Upper lobe of left lung (tissue), 6 donors: Measurements from ENCODE around the gene MKI67. TPM values are rescaled to one million over a fixed set of nuclear protein-coding genes. Genes with fewer than 3 reads are reported as not detected.

ENCODE experiments used
- ATAC-seq, 2 donors: fragments of 200-7000 bp; cut with Tn5 transposase; one replicate each; pipeline ENCODE4 v1.9.1; 2022; ENCODE audit warnings: mild to moderate bottlenecking in 2 of 2, moderate library complexity in 2 of 2; ENCODE audit not compliant: low FRiP score in 2 of 2
- DNase-seq, 2 donors: peaks; one replicate each; pipeline ENCODE4 v3.0.0-alpha.2; 2019 to 2020
- H3K27ac ChIP-seq, 4 donors: fragments of 200-600 bp; sonication (generic); one replicate each; pipeline ENCODE4 v1.5.1; 2016 to 2019
- H3K27me3 ChIP-seq, 4 donors: fragments of 200-600 bp; sonication (generic); one replicate each; pipeline ENCODE4 v1.5.1; 2017 to 2019
- H3K36me3 ChIP-seq, 4 donors: fragments of 200-600 bp; sonication (generic); one replicate each; pipeline ENCODE4 v1.5.1; 2016 to 2019
- H3K4me1 ChIP-seq, 4 donors: fragments of 200-600 bp; sonication (generic); one replicate each; pipeline ENCODE4 v1.5.1; 2018 to 2019
- H3K4me3 ChIP-seq, 4 donors: fragments of 200-600 bp; sonication (generic); one replicate each; pipeline ENCODE4 v1.5.1; 2017 to 2019; ENCODE audit warnings: mild to moderate bottlenecking in 2 of 4, moderate library complexity in 1 of 4
- H3K9me3 ChIP-seq, 4 donors: fragments of 200-600 bp; sonication (generic); one replicate each; pipeline ENCODE4 v1.5.1; 2018 to 2019
- EP300 ChIP-seq, 4 donors: sonication (generic); formaldehyde crosslinking; IDR thresholded peaks; one replicate each; pipeline ENCODE4 v1.5.1; 2017; ENCODE audit warnings: antibody characterized with exemption in 4 of 4, control low read depth in 2 of 4
- POLR2A ChIP-seq, 4 donors: fragments of 450-650 bp; IDR thresholded peaks; one replicate each; pipeline ENCODE4 v1.5.1; 2016 to 2017; ENCODE audit warnings: antibody characterized with exemption in 4 of 4, mild to moderate bottlenecking in 2 of 4
- POLR2AphosphoS5 ChIP-seq, 2 donors: sonication (generic); formaldehyde crosslinking; IDR thresholded peaks; one replicate each; pipeline ENCODE4 v1.5.1; 2017; ENCODE audit warnings: antibody characterized with exemption in 2 of 2
- WGBS, 2 donors: methylation state at CpG; one replicate each; pipeline ENCODE4 v1.1.5; 2017 to 2018; 5-methylcytosine and 5-hydroxymethylcytosine counted together
- total RNA-seq, 6 donors: library from RNA; depleted of rRNA in 4 of 6; stranded (reverse); fragments of >200 nt in 4 of 6; gene quantifications; one replicate each; pipeline versions ENCODE4 v1.1.0 to v1.2.1, GENCODE V29; 2016 to 2021
- TF ChIP-seq, protein P1 (sequence below), 6 experiments: fragments of 450-650 bp in 4 of 6; fragments of 200-600 bp in 2 of 6; sonication (generic) in 2 of 6; IDR thresholded peaks; one replicate each; pipeline ENCODE4 v1.5.1; 2016 to 2019; ENCODE audit warnings: antibody characterized with exemption in 6 of 6
- donor health status: DM: no; HTN: no; CAD: no; lungs with moderate emphysema.
- donor health status: DM: no; HTN: yes; CAD: no; lungs with severe emphysema.

MKI67 gene
- total RNA-seq, 6 donors from 2014 or later, result 1.0 to 7.3 (median 5.0) TPM

DNA sequence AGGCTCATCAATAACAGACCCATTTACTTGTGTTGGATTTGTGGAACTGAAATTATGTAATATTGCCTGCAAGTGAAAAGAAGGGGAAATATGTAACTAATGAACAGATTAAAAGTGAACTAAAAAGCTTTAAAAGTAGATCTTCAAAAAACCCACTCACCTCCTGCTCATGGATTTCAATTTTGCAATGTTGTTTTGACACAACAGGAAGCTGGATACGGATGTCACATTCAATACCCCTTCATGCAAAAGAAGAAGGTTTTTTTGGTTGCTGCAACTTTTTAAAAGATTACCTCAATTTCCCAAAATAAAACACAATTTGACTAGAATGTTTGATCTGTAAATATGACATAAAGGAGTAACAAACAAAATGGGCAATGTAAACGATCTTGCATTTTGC is 3.3 kb downstream of the MKI67 start:
- WGBS, 2 donors, result 69 to 74% methylated on average over 2 of the region's 2 CpGs
- Histone ChIP-seq H3K4me1 (peaks cover 12 to 22% (median 15%) of the 10 kb centered on the region in 4 donors), H3K27me3 (peaks cover 0 to 3% (median 0%) of the 10 kb centered on the region in 4 donors), H3K4me3 (no peak overlapping the region), H3K9me3 (no peaks in the 10 kb centered on the region), H3K36me3 (no peaks in the 10 kb centered on the region), H3K27ac (no peak overlapping the region)
- ATAC-seq (no peak), DNase-seq (no peak)
- TF ChIP-seq POLR2A (IDR thresholded peaks at IDR 0.05), result no peak
- TF ChIP-seq POLR2AphosphoS5 (IDR thresholded peaks at IDR 0.05), result no peak

DNA sequence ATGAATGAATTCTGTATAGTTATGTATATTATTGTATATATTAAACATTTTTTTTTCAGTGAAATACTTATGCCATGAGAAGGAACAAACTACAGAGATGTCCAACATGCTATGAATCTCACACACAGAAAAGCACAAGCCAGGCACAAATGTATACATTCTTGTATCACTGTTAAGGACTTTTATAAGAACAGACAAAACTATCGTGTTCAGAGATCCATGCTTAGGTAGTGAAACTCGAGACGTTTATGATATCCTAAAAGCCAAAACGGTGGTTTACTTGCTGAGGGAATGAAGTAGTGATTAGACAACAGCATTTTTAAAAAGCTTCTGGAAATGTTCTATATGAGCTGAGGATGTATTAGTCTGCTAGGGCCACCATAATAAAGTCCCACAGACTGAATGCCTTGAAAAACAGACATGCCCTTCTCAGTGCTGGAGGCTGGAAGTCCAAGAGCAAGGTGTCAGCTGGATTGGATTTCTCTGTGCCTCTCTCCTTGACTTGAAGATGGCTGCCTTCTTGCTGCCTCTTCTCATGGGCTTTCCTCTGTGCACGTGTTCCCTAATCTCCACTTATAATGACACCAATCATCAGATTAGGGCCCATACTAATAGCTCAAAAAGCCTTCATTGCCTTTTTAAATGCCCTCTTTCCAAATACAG is 4.3 kb downstream of the MKI67 start:
- Histone ChIP-seq H3K27ac (no peak overlapping the region), H3K4me3 (no peak overlapping the region), H3K27me3 (peaks cover 0 to 3% (median 0%) of the 10 kb centered on the region in 4 donors), H3K4me1 (peaks cover 12 to 21% (median 15%) of the 10 kb centered on the region in 4 donors), H3K36me3 (no peaks in the 10 kb centered on the region), H3K9me3 (no peaks in the 10 kb centered on the region)
- DNase-seq, result no peak
- TF ChIP-seq POLR2A (IDR thresholded peaks at IDR 0.05), result no peak
- TF ChIP-seq, protein P1, sequence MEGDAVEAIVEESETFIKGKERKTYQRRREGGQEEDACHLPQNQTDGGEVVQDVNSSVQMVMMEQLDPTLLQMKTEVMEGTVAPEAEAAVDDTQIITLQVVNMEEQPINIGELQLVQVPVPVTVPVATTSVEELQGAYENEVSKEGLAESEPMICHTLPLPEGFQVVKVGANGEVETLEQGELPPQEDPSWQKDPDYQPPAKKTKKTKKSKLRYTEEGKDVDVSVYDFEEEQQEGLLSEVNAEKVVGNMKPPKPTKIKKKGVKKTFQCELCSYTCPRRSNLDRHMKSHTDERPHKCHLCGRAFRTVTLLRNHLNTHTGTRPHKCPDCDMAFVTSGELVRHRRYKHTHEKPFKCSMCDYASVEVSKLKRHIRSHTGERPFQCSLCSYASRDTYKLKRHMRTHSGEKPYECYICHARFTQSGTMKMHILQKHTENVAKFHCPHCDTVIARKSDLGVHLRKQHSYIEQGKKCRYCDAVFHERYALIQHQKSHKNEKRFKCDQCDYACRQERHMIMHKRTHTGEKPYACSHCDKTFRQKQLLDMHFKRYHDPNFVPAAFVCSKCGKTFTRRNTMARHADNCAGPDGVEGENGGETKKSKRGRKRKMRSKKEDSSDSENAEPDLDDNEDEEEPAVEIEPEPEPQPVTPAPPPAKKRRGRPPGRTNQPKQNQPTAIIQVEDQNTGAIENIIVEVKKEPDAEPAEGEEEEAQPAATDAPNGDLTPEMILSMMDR (IDR thresholded peaks at IDR 0.05), result no peak
- TF ChIP-seq POLR2AphosphoS5 (IDR thresholded peaks at IDR 0.05), result no peak
- no peak for TF ChIP-seq EP300 (IDR thresholded peaks at IDR 0.05)
- 90 to 96% methylated on average over 5 of the region's 5 CpGs for WGBS, 2 donors
- ATAC-seq, result no peak

DNA sequence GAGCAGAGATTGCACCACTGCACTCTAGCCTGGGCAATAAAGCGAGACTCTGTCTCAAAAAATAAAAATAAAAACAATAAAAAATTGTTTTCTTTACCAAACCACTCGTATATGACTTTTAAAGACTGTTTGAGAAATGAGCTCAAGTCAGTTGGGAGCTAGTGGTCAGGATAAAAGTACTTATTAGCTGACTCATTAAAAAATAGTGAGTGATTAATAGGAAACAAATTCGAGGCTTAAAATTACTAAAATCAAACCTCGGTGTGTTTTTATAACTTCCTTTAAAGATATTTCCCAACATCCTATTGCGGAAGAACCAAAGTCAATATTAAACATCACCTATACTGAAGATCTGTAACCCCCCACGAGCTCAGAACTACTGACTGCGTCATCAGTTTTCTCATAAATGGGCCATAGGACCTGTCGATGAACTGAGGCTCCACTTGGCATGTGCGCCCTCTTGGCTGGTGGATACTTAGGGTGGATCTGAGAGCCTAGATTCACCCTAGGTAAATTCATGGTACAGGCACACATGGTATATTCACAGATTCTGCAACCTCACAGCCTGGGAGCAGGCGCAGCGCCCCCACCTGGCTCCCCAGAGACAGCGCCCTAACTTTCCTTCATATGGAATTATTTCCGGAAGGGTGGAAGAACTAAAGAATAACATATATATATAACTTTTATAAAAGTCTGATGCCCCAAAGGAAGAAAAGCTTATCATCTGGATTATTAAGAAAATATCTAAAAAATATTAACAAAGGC is 9.2 kb downstream of the MKI67 start:
- H3K27me3 ChIP-seq, result no peaks in the 10 kb centered on the region
- H3K9me3 ChIP-seq, result no peaks in the 10 kb centered on the region
- no peak overlapping the region for H3K27ac ChIP-seq
- 85 to 90% methylated on average over 13 of the region's 13 CpGs for WGBS, 2 donors
- DNase-seq (peak in 1 of 2 donors; percentile 10), ATAC-seq (no peak)
- H3K36me3 ChIP-seq, result no peaks in the 10 kb centered on the region
- TF ChIP-seq POLR2AphosphoS5 (IDR thresholded peaks at IDR 0.05) (no peak), POLR2A (IDR thresholded peaks at IDR 0.05) (no peak), EP300 (IDR thresholded peaks at IDR 0.05) (no peak)
- TF ChIP-seq, protein P1 (IDR thresholded peaks at IDR 0.05), result no peak
- no peaks in the 10 kb centered on the region for H3K4me1 ChIP-seq
- H3K4me3 ChIP-seq, result no peak overlapping the region

DNA sequence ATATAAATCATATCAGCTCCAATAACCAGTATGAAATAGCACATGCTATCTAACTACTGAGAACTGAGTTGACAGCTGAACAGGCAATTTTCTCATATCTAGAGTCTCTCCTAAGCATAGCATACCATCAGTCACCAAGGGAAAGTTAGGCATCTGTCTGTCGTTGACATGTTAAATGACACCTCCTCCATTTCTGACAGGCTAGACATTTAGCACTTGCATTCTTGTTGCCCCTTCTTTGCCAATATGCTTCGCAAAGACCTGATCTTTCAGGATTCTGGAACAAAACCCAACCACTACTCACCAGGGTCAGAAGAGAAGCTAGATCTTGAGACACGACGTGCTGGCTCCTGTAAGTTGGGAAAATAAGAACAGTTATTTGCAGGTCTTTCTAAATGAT is 10.0 kb downstream of the MKI67 start:
- DNase-seq, result no peak
- no peak for ATAC-seq
- 85 to 95% methylated on average over 4 of the region's 4 CpGs for WGBS, 2 donors

DNA sequence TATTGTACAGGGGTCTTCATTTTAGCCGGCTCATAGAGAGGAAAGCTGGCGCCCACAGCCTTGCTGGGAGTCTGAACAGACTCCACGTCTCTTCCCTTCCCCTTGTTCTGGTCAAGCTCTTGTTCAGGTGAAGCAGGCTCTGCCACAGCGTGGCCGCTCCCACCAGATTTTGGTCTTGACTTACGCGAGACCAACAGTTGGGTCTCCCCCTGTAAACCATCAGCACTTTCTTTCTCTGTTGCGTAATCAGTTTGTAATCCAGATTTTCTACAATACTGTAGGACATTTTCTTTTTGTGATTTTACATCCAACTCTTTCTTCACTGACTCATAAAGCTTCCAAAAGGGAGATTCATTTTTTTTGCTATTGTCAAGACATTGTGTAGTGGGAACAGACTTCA is 10.9 kb downstream of the MKI67 start:
- no peaks in the 10 kb centered on the region for H3K9me3 ChIP-seq
- no peak overlapping the region for H3K4me3 ChIP-seq
- H3K27ac ChIP-seq, result no peak overlapping the region
- 95 to 97% methylated on average over 8 of the region's 8 CpGs for WGBS, 2 donors
- TF ChIP-seq, protein P1 (IDR thresholded peaks at IDR 0.05), result no peak
- TF ChIP-seq POLR2AphosphoS5 (IDR thresholded peaks at IDR 0.05) (no peak), EP300 (IDR thresholded peaks at IDR 0.05) (no peak), POLR2A (IDR thresholded peaks at IDR 0.05) (no peak)
- H3K27me3 ChIP-seq, result no peaks in the 10 kb centered on the region
- H3K36me3 ChIP-seq, result no peaks in the 10 kb centered on the region
- DNase-seq, result no peak
- H3K4me1 ChIP-seq, result no peaks in the 10 kb centered on the region
- ATAC-seq, result no peak

More for the DNA sequence above, 10.0 kb downstream of the MKI67 start:
- TF ChIP-seq POLR2A (IDR thresholded peaks at IDR 0.05) (no peak), EP300 (IDR thresholded peaks at IDR 0.05) (no peak), POLR2AphosphoS5 (IDR thresholded peaks at IDR 0.05) (no peak)
- TF ChIP-seq, protein P1 (IDR thresholded peaks at IDR 0.05), result no peak
- Histone ChIP-seq H3K9me3 (no peaks in the 10 kb centered on the region), H3K4me3 (no peak overlapping the region), H3K36me3 (no peaks in the 10 kb centered on the region), H3K4me1 (no peaks in the 10 kb centered on the region), H3K27me3 (no peaks in the 10 kb centered on the region), H3K27ac (no peak overlapping the region)
